Measurements from ENCODE around the gene NOL4L. TPM values are rescaled to one million over a fixed set of nuclear protein-coding genes. Genes with fewer than 3 reads are reported as not detected.

NOL4L gene
- total and polyA plus RNA-seq, 10 donors = 3.4 to 45.4 (median 28.6) TPM

DNA sequence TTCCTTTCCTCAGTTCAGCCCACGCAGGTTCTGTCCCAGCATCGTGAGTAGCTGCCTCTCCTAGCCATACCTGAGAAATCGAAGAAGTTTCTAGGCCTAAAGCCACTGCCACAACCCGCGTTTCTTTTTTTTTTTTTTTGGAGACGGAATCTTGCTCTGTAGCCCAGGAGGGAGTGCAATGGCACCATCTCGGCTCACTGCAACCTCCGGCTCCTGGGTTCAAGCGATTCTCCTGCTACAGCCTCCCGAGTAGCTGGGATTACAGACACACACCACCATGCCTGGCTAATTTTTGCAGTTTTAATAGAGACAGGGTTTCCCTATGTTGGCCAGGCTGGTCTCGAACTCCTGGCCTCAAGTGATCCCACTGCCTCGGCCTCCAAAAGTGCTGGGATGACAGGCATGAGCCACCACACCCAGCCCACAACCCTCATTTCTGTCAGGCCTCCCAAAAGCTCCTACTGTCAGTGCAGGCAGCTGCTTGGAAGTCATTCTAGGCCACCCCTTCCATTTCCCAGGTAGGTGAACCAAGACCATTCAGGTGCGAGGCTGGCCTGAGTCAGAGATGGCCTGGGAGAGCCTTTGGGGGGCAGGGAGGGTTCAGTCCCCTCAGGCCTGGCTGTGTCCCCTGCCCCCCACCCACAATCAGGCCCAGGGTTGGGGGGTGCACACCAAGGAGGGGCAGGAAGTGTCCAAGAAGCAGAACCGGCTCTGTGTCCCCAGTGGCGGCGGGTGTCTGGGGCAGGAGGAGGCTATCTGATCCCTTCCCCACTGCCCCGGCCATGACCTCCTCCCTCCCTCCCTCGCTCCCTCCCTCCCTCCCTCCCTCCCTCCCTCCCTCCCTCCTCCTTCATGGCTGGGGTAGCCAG lies 47.2 kb downstream of the NOL4L start:
- no peak for TF ChIP-seq CTCF (IDR thresholded peaks at IDR 0.05 in 8 of 11, conservative IDR thresholded peaks at IDR 0.05 in 3 of 11)
- no peak for TF ChIP-seq POLR2AphosphoS5 (IDR thresholded peaks at IDR 0.05)
- no peak for TF ChIP-seq POLR2A (IDR thresholded peaks at IDR 0.05)
- intact Hi-C loops (cut with DNase I; ENCODE audit: low total_unique reads) = loop anchor here (10.0 kb wide), 1 partner anchor 47 kb away; the partner anchor contains the start of gene NOL4L
- Histone ChIP-seq H3K27me3 (replicated peaks in 1 of 7) (peaks cover 0 to 9% (median 0%) of the 10 kb centered on the region in 7 donors), H3K27ac (peak overlapping the region; percentile 60 to 93 (median 86)), H3K4me1 (peaks cover 42 to 88% (median 74%) of the 10 kb centered on the region in 6 donors), H3K36me3 (no peaks in the 10 kb centered on the region), H3K4me3 (peak overlapping the region in 5 of 8 donors; percentile 44 to 80 (median 56)), H3K9me3 (no peaks in the 10 kb centered on the region)
- 59 to 71% (median 66%) methylated on average over 12 to 18 of the region's 18 CpGs for WGBS, 5 donors
- DNase-seq = peak; percentile 83

DNA sequence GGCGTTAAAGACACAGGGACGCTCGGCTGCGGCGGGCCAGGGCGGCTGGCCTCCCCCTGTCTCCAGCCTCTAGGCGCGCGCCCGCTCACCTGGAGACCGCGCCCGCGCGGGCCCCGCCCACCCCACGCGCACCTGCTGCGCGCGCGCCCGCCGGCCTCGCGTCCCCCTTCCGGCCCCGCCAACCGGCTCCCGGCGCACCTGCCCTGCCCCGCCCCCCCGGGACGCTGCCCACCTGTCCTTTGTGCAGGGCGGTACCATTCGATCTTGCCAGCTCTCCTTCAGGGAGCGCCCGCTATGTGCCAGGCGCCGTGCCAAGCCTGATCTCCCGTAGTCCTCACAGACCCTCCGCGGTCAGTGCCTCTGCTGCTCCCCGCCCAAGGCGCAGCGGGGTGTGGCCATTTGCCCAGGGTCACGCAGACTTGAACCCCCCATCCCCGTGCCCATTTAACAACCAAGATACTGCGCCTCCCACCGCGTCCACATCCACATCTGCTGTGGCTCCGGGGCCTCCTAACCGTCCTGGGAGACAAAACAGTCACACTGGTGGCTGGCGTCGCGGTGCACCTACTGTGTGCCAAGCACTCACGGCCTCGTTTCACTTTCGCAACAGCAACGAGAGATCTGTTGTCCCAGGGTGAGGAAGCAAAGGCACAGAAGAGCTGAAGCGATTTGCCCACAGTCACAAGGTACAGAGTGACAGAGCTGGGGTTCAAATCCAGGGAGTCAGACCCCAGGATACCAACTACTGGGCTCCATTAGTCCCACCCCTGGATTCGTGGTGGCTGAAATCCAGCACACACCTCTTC lies 48.1 kb downstream of the NOL4L start:
- Histone ChIP-seq H3K4me1 (peaks cover 42 to 87% (median 72%) of the 10 kb centered on the region in 6 donors), H3K9me3 (no peaks in the 10 kb centered on the region), H3K27ac (peak overlapping the region; percentile 60 to 93 (median 86)), H3K36me3 (no peaks in the 10 kb centered on the region), H3K27me3 (replicated peaks in 1 of 7) (peaks cover 0 to 9% (median 0%) of the 10 kb centered on the region in 7 donors), H3K4me3 (peak overlapping the region; percentile 33 to 80 (median 54))
- peak; percentile 93 for DNase-seq
- TF ChIP-seq POLR2AphosphoS5 (IDR thresholded peaks at IDR 0.05) = peak in 1 of 3 donors; percentile 63
- TF ChIP-seq CTCF (IDR thresholded peaks at IDR 0.05 in 8 of 11, conservative IDR thresholded peaks at IDR 0.05 in 3 of 11) = no peak
- TF ChIP-seq POLR2A (IDR thresholded peaks at IDR 0.05) = no peak
- intact Hi-C loops (cut with DNase I; ENCODE audit: low total_unique reads) = loop anchor here (10.0 kb wide), 1 partner anchor 48 kb away; the partner anchor contains the start of gene NOL4L
- 2 to 8% (median 4%) methylated on average over 20 to 62 of the region's 62 CpGs for WGBS, 5 donors

- Histone ChIP-seq H3K4me1 (peaks cover 40 to 78% (median 66%) of the 10 kb centered on the region in 6 donors), H3K27me3 (replicated peaks in 1 of 7) (peaks cover 0 to 9% (median 0%) of the 10 kb centered on the region in 7 donors), H3K36me3 (no peaks in the 10 kb centered on the region), H3K9me3 (no peaks in the 10 kb centered on the region), H3K27ac (peak overlapping the region; percentile 69 to 93 (median 86)), H3K4me3 (peak overlapping the region; percentile 16 to 80 (median 54))
- TF ChIP-seq POLR2AphosphoS5 (IDR thresholded peaks at IDR 0.05) = peak; percentile 49 to 75 (median 51)
- TF ChIP-seq POLR2A (IDR thresholded peaks at IDR 0.05) = no peak
- no peak for TF ChIP-seq CTCF (IDR thresholded peaks at IDR 0.05 in 8 of 11, conservative IDR thresholded peaks at IDR 0.05 in 3 of 11)
- peak; percentile 94 for DNase-seq
- WGBS, 5 donors = 1 to 2% (median 2%) methylated on average over 40 to 67 of the region's 68 CpGs; no CpG with 5 or more reads in 1 of the 5 donors
- intact Hi-C loops (cut with DNase I; ENCODE audit: low total_unique reads) = loop anchor here (10.0 kb wide), 1 partner anchor 49 kb away; the partner anchor contains the start of gene NOL4L
Observed at GRCh38 chr20:32535953-32536823, 48.9 kb downstream of the NOL4L start.
